Sigmoid colon (tissue), 7 donors: Measurements from ENCODE around the gene SENP3. TPM values are rescaled to one million over a fixed set of nuclear protein-coding genes. Genes with fewer than 3 reads are reported as not detected.
A peak's percentile ranks its signal among the peaks of the same experiment; 100 is the strongest.

ENCODE experiments used
- DNase-seq: peaks from one replicate; pipeline ENCODE4 v3.0.0-alpha.2; 2019
- H3K27ac ChIP-seq, 4 donors: fragments of 200-600 bp; sonication (generic); one replicate each; pipeline ENCODE4 v1.5.1; 2016 to 2019; ENCODE audit warnings: mild to moderate bottlenecking in 1 of 4
- H3K27me3 ChIP-seq, 3 donors: fragments of 200-600 bp; sonication (generic); one replicate each; pipeline ENCODE4 v1.5.1; 2019; ENCODE audit warnings: mild to moderate bottlenecking in 1 of 3
- H3K36me3 ChIP-seq, 4 donors: fragments of 200-600 bp; sonication (generic); one replicate each; pipeline ENCODE4 v1.5.1; 2016 to 2019
- H3K4me1 ChIP-seq, 4 donors: fragments of 200-600 bp; sonication (generic); one replicate each; pipeline ENCODE4 v1.5.1; 2017 to 2019
- H3K4me3 ChIP-seq, 4 donors: fragments of 200-600 bp; sonication (generic); one replicate each; pipeline ENCODE4 v1.5.1; 2017 to 2019; ENCODE audit warnings: mild to moderate bottlenecking in 2 of 4, moderate library complexity in 1 of 4
- H3K9me3 ChIP-seq, 4 donors: fragments of 200-600 bp in 3 of 4; sonication (generic) in 3 of 4; one replicate each; pipeline versions ENCODE4 v1.5.1 to v1.6.1; 2013 to 2019
- CTCF ChIP-seq, 4 experiments: fragments of 450-650 bp in 3 of 4; fragments of 200-600 bp in 1 of 4; IDR thresholded peaks; one replicate each; pipeline ENCODE4 v1.5.1; 2016 to 2019; ENCODE audit warnings: antibody characterized with exemption in 4 of 4, mild to moderate bottlenecking in 3 of 4, moderate library complexity in 2 of 4
- EP300 ChIP-seq, 4 donors: sonication (generic); formaldehyde crosslinking; IDR thresholded peaks; one replicate each; pipeline ENCODE4 v1.6.1; 2017; ENCODE audit warnings: antibody characterized with exemption in 4 of 4
- POLR2A ChIP-seq, 2 donors: fragments of 450-650 bp; IDR thresholded peaks; one replicate each; pipeline ENCODE4 v1.6.1; 2016; ENCODE audit warnings: antibody characterized with exemption in 2 of 2, mild to moderate bottlenecking in 2 of 2, moderate library complexity in 2 of 2
- POLR2AphosphoS5 ChIP-seq, 4 donors: sonication (generic); formaldehyde crosslinking; IDR thresholded peaks; one replicate each; pipeline ENCODE4 v1.6.1; 2017; ENCODE audit warnings: antibody characterized with exemption in 4 of 4
- WGBS, 2 donors: extraction: QIAGEN DNeasy Blood & Tissue Kit; methylation state at CpG; one replicate each; pipeline ENCODE4 v1.1.7; 2013; 5-methylcytosine and 5-hydroxymethylcytosine counted together
- intact Hi-C: fragments of 100-400 bp; cut with DNase I; formaldehyde crosslinking; loops from one replicate; pipeline ENCODE4 v1.15.1; 2023
- polyA plus RNA-seq, 3 donors: library from polyadenylated mRNA; stranded (reverse); fragments of 200-250 nt; gene quantifications; one replicate each; pipeline ENCODE4 v1.2.3, GENCODE V29; 2013
- total RNA-seq, 4 donors: library from RNA; depleted of rRNA; stranded (reverse); fragments of >200 nt; gene quantifications; one replicate each; pipeline ENCODE4 v1.1.0, GENCODE V29; 2016
- donor health status: healthy with polysubstance abuse.
- donor health status: Bipolar disorder and iron deficiency.
- donor health status: healthy.

Gene SENP3
- total and polyA plus RNA-seq, 7 donors: 28.2 to 91.1 (median 73.5) TPM

GRCh38 chr17:7552621-7553051, 9.1 kb upstream of the SENP3 start:
- intact Hi-C loops: no loop called here
- Histone ChIP-seq H3K27me3 (no peaks in the 10 kb centered on the region), H3K4me1 (peaks cover 0 to 30% (median 26%) of the 10 kb centered on the region in 4 donors)

GRCh38 chr17:7553356-7553755, 8.4 kb upstream of the SENP3 start:
- Histone ChIP-seq H3K36me3 (peaks cover 0 to 17% (median 11%) of the 10 kb centered on the region in 4 donors), H3K27me3 (no peaks in the 10 kb centered on the region), H3K9me3 (no peaks in the 10 kb centered on the region), H3K4me1 (peaks cover 0 to 33% (median 30%) of the 10 kb centered on the region in 4 donors), H3K27ac (peak overlapping the region in 2 of 4 donors; percentile 2 to 35), H3K4me3 (no peak overlapping the region)
- WGBS, 2 donors: 98 to 100% methylated on average over 1 of the region's 1 CpG
- DNase-seq: no peak
- intact Hi-C loops: no loop called here
- TF ChIP-seq POLR2A (IDR thresholded peaks at IDR 0.05) (no peak), CTCF (IDR thresholded peaks at IDR 0.05) (no peak), POLR2AphosphoS5 (IDR thresholded peaks at IDR 0.05) (no peak), EP300 (IDR thresholded peaks at IDR 0.05) (no peak)

More at GRCh38 chr17:7552621-7553051, 9.1 kb upstream of the SENP3 start:
- WGBS, 2 donors: 51 to 82% methylated on average over 6 of the region's 6 CpGs
- DNase-seq: no peak
- H3K9me3 ChIP-seq: no peaks in the 10 kb centered on the region
- peaks cover 0 to 17% (median 11%) of the 10 kb centered on the region in 4 donors for H3K36me3 ChIP-seq
- no peak overlapping the region for H3K4me3 ChIP-seq
- TF ChIP-seq POLR2A (IDR thresholded peaks at IDR 0.05) (no peak), POLR2AphosphoS5 (IDR thresholded peaks at IDR 0.05) (peak in 1 of 4 donors; percentile 22)
- peak overlapping the region in 3 of 4 donors; percentile 4 to 37 (median 31) for H3K27ac ChIP-seq

- TF ChIP-seq POLR2AphosphoS5 (IDR thresholded peaks at IDR 0.05) (no peak), CTCF (IDR thresholded peaks at IDR 0.05) (no peak), EP300 (IDR thresholded peaks at IDR 0.05) (no peak), POLR2A (IDR thresholded peaks at IDR 0.05) (no peak)
- H3K36me3 ChIP-seq: peaks cover 0 to 14% (median 11%) of the 10 kb centered on the region in 4 donors
- H3K4me3 ChIP-seq: no peak overlapping the region
- peaks cover 0 to 36% (median 35%) of the 10 kb centered on the region in 4 donors for H3K4me1 ChIP-seq
- H3K9me3 ChIP-seq: no peaks in the 10 kb centered on the region
- no peak for DNase-seq
- intact Hi-C loops: no loop called here
- H3K27ac ChIP-seq: no peak overlapping the region
- WGBS, 2 donors: 77 to 87% methylated on average over 10 of the region's 10 CpGs
- H3K27me3 ChIP-seq: no peaks in the 10 kb centered on the region
Observed at GRCh38 chr17:7555320-7555948, 6.3 kb upstream of the SENP3 start.

- Histone ChIP-seq H3K27ac (peak overlapping the region; percentile 89 to 98 (median 97)), H3K27me3 (no peaks in the 10 kb centered on the region), H3K4me3 (no peak overlapping the region), H3K9me3 (no peaks in the 10 kb centered on the region), H3K4me1 (peaks cover 0 to 41% (median 39%) of the 10 kb centered on the region in 4 donors), H3K36me3 (peaks cover 0 to 5% (median 2%) of the 10 kb centered on the region in 4 donors)
- no peak for TF ChIP-seq POLR2AphosphoS5 (IDR thresholded peaks at IDR 0.05)
- no peak for TF ChIP-seq CTCF (IDR thresholded peaks at IDR 0.05)
- no peak for TF ChIP-seq EP300 (IDR thresholded peaks at IDR 0.05)
- intact Hi-C loops: no loop called here
- no peak for DNase-seq
- WGBS, 2 donors: 22 to 71% methylated on average over 12 of the region's 12 CpGs
Observed at GRCh38 chr17:7556627-7557026, 5.1 kb upstream of the SENP3 start.

- Histone ChIP-seq H3K27me3 (no peaks in the 10 kb centered on the region), H3K27ac (peak overlapping the region; percentile 89 to 98 (median 97)), H3K36me3 (peaks cover 0 to 5% (median 0%) of the 10 kb centered on the region in 4 donors), H3K9me3 (no peaks in the 10 kb centered on the region), H3K4me3 (no peak overlapping the region), H3K4me1 (peaks cover 0 to 43% (median 40%) of the 10 kb centered on the region in 4 donors)
- intact Hi-C loops: no loop called here
- TF ChIP-seq CTCF (IDR thresholded peaks at IDR 0.05) (no peak), POLR2A (IDR thresholded peaks at IDR 0.05) (peak in 1 of 2 donors; percentile 19), POLR2AphosphoS5 (IDR thresholded peaks at IDR 0.05) (no peak), EP300 (IDR thresholded peaks at IDR 0.05) (no peak)
- DNase-seq: no peak
- WGBS, 2 donors: 18 to 54% methylated on average over 19 of the region's 19 CpGs
Observed at GRCh38 chr17:7557147-7557764, 4.5 kb upstream of the SENP3 start.
